Measurements from ENCODE around the gene IGSF9.

Gene IGSF9, protein sequence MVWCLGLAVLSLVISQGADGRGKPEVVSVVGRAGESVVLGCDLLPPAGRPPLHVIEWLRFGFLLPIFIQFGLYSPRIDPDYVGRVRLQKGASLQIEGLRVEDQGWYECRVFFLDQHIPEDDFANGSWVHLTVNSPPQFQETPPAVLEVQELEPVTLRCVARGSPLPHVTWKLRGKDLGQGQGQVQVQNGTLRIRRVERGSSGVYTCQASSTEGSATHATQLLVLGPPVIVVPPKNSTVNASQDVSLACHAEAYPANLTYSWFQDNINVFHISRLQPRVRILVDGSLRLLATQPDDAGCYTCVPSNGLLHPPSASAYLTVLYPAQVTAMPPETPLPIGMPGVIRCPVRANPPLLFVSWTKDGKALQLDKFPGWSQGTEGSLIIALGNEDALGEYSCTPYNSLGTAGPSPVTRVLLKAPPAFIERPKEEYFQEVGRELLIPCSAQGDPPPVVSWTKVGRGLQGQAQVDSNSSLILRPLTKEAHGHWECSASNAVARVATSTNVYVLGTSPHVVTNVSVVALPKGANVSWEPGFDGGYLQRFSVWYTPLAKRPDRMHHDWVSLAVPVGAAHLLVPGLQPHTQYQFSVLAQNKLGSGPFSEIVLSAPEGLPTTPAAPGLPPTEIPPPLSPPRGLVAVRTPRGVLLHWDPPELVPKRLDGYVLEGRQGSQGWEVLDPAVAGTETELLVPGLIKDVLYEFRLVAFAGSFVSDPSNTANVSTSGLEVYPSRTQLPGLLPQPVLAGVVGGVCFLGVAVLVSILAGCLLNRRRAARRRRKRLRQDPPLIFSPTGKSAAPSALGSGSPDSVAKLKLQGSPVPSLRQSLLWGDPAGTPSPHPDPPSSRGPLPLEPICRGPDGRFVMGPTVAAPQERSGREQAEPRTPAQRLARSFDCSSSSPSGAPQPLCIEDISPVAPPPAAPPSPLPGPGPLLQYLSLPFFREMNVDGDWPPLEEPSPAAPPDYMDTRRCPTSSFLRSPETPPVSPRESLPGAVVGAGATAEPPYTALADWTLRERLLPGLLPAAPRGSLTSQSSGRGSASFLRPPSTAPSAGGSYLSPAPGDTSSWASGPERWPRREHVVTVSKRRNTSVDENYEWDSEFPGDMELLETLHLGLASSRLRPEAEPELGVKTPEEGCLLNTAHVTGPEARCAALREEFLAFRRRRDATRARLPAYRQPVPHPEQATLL

DNA sequence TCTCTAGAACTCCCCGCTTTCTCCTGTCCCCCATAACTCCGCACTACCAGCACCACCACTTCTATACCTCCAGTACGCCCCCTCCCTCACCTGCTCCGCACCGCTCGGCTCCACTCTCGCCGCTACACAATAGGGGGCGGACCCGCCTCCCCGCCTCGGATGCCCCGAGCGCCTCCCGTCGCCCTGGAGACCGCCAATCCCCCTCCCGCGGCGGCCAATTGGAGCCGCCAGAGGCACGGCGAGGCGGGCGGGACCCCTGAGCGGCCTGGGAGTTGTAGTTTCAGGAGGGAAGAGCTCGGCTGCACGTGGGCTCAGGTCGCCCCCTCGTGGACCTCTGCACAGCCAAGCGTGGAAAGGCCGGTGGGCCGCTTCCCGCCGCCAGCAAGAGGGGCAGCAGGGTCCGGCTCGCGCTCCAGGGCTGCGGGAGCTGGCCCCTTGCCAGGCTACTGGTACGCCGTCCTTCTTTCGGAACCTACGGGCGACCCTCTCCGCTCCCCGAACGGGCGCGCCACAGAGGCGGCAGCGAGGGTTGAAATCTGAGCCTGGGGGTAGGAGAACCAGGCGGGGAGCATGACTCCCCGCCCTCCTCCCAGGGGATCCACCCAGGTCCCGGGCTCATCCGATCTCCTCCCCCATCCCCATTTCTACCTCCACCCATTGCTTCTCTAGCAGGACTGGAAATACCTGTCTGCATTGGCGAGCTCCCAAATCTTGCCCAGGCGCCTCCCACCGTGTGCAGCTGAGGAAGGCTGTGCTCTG lies at the start of gene IGSF9:
IGSF9 (minus strand) TSS at position 131 of the 759 bp plus-strand sequence. CDS start 2,159 bp downstream, outside the sequence.
- peak; percentile 62 for DNase-seq (ENCODE audit: low read depth)

DNA sequence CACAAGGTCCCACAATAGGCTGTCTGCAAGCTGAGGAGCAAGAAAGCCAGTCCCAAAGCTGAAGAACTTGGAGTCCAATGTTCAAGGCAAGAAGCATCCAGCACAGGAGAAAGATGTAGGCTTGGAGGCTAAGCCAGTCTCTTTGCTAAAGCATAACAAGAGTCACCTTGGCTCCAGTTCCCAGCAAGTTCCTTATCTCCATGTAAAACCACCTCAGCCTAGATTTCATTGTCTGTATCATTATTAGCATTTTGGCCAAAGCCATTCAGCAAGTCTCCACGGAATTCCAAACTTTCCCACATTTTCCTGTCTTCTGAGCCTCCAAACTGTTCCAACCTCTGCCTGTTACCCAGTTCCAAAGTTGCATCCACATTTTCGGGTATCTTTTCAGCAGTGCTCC lies 49.5 kb upstream of the IGSF9 start:
- DNase-seq (ENCODE audit: low read depth) = no peak

DNA sequence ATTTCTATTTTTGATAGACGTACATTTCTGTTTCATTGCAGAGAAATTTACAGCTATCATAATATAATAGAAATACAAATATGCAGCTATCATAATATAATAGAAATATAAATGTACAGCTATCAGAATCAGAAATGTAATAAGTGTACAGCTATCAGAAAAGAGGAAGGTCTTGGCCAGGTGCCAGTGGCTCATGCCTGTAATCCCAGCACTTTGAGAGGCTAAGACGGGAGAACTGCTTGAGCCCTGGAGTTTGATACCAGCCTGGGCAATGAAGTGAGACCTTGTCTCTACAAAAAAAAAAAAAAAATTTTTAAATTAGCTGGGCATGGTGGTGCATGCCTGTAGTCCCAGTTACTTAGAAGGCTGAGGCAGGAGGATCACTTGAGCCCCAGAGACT lies 48.5 kb upstream of the IGSF9 start:
- DNase-seq (ENCODE audit: low read depth) = no peak

DNA sequence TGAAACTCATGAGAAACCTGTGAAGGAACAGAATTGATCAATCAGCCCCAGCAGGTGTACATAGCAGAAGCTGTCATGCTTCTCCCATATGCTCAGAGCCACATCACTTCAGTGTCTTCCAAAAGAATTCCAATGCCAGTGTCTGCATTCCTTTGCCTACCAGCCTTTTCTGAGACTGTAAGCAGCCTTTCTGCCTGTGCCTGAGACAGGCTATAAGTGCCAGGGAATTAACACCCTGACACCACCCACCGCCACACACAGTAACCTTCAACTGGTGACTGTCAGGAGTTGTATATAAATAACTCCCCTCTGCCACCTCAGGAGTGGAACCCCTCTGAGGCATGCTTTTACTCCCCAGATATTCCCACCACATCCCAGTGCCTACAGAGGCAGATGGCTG lies 46.7 kb upstream of the IGSF9 start:
- DNase-seq (ENCODE audit: low read depth) = no peak

- no peak for DNase-seq (ENCODE audit: low read depth)
Measured at GRCh38 chr1:159991513-159991912, 46.1 kb upstream of the IGSF9 start.

GRCh38 chr1:159990005-159990404 lies 44.6 kb upstream of the IGSF9 start:
- DNase-seq (ENCODE audit: low read depth) = no peak

GRCh38 chr1:159989581-159989980 lies 44.2 kb upstream of the IGSF9 start:
- no peak for DNase-seq (ENCODE audit: low read depth)

- DNase-seq (ENCODE audit: low read depth) = no peak
Measured at GRCh38 chr1:159988006-159988405, 42.6 kb upstream of the IGSF9 start.

GRCh38 chr1:159987186-159987585 lies 41.8 kb upstream of the IGSF9 start:
- DNase-seq (ENCODE audit: low read depth) = no peak

- no peak for DNase-seq (ENCODE audit: low read depth)
Measured at GRCh38 chr1:159986531-159986930, 41.1 kb upstream of the IGSF9 start.

GRCh38 chr1:159986093-159986492 lies 40.7 kb upstream of the IGSF9 start:
- no peak for DNase-seq (ENCODE audit: low read depth)

DNA sequence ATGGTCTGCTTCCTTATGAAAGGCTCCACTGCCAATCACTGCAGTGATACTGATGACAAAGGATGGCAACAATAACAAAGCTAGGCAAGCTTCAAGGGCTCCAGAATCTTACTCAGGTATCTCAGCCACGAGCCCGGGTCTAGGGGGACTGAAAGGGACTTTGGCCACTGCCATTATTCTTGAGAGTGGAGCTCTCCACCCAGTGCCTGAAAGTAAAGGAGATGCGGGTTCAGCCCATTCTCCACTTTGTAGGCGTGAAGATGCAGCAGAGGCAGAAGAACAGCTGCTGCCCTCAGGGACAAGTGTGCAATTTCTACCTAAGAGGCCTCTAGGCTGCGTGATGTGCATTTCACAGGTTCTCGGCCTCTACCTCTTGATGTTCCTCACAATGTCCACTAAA lies 40.1 kb upstream of the IGSF9 start:
- DNase-seq (ENCODE audit: low read depth) = no peak

- DNase-seq (ENCODE audit: low read depth) = no peak
Measured at GRCh38 chr1:159983681-159984080, 38.3 kb upstream of the IGSF9 start.

DNA sequence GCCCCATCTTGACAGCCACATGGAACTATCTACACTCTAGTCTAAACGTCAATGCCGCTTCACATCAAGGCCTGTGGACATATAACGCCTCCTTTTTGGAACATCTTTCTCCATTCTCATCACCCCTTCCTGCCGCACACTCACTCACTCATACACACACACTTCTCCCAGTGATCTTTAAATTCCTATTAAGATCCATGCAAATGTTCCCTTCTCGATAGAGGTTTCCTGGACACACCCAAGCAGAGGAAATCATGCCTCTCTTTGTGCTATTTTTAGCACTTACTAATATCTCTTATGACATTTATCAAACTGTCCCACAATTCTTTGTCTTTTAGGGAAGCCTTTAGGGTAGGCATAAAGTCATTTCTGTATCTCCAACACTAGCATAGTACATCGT lies 36.9 kb upstream of the IGSF9 start:
- DNase-seq (ENCODE audit: low read depth) = no peak

DNA sequence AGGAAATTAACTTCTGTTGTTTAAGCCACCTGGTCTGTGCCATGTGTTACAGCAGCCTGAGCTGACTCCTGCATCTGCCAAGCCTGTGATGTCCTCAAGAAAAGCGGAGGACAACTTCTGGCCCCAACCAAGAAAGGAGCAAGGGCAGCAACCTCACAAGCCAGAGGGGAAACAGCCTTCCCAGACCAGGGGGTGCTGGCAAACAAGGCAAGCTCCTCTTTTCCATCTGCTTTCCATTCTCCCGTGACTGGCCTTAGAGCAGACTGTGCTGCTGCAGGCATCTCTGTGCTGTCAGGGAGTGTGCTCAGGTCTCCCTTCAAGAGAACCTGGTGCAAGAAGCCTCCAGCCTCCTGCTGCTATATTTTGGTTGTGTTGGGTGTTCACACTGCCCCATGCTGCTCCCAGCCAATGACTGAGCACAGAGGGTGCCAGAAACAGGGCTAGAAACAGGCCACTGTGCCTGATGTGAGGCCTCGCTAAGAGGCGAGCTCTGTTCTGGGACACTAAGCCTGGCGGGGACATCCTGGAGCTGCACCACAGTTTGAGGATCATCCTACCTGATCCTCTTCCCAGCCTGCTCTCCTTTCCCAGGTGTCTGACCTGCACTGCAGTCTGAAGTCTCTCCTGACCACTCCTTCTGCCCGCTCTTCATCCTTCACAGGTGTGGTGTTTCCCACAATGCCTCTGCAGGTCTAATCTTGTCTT lies 36.1 kb upstream of the IGSF9 start:
- DNase-seq (ENCODE audit: low read depth) = no peak

DNA sequence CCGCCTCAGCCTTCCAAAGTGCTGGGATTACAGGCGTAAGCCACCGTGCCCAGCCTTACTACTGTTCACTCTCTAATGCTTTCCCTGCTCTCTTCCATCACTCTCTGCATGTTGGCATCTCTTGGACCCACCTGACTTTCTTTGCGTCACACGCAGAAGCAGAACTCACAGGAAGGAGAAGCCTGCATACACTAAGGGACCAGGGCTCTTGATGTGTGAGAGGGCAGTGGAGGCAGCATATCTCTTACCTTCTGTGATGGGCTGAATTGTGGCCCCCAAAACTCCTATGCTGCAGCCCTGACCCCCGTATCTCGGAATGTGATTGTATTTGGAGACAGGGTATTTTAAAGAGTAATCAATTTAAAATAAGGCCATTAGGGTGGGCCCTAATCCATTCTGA lies 35.4 kb upstream of the IGSF9 start:
- DNase-seq (ENCODE audit: low read depth) = no peak

DNA sequence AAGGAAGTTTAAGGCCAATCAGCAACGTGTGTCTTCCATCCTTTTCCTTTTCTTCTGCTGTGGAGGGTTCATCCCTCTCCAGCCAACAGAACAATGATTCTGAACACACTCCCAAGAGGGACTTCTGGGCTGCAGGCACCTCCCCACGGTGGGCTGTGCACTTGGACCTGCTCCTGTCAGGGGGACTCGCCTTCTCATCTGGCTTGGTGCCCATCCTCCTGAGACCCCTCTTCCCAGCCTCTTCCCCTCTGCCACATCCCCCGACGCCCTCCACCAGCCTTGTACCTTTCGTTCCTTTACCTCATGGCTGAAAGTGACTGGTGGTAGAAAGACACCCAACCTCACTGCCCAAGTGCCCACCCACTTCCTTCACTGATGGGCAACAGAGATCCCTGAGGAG lies 34.7 kb upstream of the IGSF9 start:
- DNase-seq (ENCODE audit: low read depth) = no peak

GRCh38 chr1:159979257-159979656 lies 33.8 kb upstream of the IGSF9 start:
- DNase-seq (ENCODE audit: low read depth) = no peak

DNA sequence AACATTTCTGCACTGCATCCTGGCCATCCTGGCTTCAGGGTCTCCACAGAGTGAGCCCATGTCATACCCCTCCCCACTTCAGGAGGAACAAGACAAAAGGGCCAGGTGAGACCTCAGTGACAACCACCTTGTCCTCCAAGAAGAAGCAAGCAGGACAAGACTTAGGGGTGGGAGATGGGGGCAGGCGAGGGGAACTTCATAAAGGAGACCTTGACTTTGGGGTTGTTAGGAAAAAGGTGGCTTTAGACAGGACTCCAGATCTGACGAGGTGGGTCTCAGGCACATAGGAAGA lies 32.6 kb upstream of the IGSF9 start:
- no peak for DNase-seq (ENCODE audit: low read depth)

- no peak for DNase-seq (ENCODE audit: low read depth)
Measured at GRCh38 chr1:159977364-159978106, 32.1 kb upstream of the IGSF9 start.

Data from stimulated activated CD8-positive, alpha-beta memory T cell treated with anti-CD3 and anti-CD28 coated beads, Interleukin-7, amount 100 ng/mL, for 24 hours (primary cell).